ENCODE results near the gene AMOTL1.

DNA sequence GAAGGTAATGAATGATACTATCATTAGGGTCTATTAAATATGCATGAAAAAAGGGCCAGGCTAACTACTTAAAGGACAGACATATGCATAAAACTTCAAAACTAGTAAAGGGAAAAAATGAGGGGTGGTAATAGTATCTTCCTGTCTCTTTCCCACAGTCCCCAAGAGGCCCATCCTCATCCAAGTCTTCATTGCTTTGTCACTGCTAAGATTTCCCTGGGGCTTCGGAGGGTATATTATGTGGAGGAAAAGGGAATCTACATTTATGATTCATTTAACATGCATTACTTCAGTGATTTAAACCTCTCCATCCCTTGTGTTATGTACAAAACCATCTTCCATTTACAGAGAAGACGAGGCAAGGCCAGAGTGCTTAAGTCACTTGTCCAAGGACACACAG lies 139.1 kb downstream of the AMOTL1 start:
- no peak for TF ChIP-seq CEBPB (IDR thresholded peaks at IDR 0.05)
- TF ChIP-seq TAF1 (IDR thresholded peaks at IDR 0.05; ENCODE audit: low read depth), result no peak
- TF ChIP-seq, protein P1, sequence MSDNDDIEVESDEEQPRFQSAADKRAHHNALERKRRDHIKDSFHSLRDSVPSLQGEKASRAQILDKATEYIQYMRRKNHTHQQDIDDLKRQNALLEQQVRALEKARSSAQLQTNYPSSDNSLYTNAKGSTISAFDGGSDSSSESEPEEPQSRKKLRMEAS (IDR thresholded peaks at IDR 0.05), result no peak
- no peak for TF ChIP-seq EGR1 (IDR thresholded peaks at IDR 0.05)
- TF ChIP-seq YY1 (IDR thresholded peaks at IDR 0.05; ENCODE audit: low read depth), result no peak
- TF ChIP-seq FOXM1 (IDR thresholded peaks at IDR 0.05; ENCODE audit: borderline replicate concordance, low read depth), result no peak
- TF ChIP-seq, protein P2, sequence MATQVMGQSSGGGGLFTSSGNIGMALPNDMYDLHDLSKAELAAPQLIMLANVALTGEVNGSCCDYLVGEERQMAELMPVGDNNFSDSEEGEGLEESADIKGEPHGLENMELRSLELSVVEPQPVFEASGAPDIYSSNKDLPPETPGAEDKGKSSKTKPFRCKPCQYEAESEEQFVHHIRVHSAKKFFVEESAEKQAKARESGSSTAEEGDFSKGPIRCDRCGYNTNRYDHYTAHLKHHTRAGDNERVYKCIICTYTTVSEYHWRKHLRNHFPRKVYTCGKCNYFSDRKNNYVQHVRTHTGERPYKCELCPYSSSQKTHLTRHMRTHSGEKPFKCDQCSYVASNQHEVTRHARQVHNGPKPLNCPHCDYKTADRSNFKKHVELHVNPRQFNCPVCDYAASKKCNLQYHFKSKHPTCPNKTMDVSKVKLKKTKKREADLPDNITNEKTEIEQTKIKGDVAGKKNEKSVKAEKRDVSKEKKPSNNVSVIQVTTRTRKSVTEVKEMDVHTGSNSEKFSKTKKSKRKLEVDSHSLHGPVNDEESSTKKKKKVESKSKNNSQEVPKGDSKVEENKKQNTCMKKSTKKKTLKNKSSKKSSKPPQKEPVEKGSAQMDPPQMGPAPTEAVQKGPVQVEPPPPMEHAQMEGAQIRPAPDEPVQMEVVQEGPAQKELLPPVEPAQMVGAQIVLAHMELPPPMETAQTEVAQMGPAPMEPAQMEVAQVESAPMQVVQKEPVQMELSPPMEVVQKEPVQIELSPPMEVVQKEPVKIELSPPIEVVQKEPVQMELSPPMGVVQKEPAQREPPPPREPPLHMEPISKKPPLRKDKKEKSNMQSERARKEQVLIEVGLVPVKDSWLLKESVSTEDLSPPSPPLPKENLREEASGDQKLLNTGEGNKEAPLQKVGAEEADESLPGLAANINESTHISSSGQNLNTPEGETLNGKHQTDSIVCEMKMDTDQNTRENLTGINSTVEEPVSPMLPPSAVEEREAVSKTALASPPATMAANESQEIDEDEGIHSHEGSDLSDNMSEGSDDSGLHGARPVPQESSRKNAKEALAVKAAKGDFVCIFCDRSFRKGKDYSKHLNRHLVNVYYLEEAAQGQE (IDR thresholded peaks at IDR 0.05; ENCODE audit: low read depth), result no peak
- no peak for TF ChIP-seq EP300 (IDR thresholded peaks at IDR 0.05; ENCODE audit: borderline replicate concordance)
- no peak for TF ChIP-seq CREB1 (IDR thresholded peaks at IDR 0.05; ENCODE audit: low read depth)
